ENCODE measurements around the gene GNA14. TPM values are rescaled to one million over a fixed set of nuclear protein-coding genes. Genes with fewer than 3 reads are reported as not detected.

The GNA14 gene
- total RNA-seq, 1 donor = 0.72 TPM

- Histone ChIP-seq H3K36me3 (ENCODE audit: insufficient read depth, low read length) (no peaks in the 10 kb centered on the region), H3K4me3 (ENCODE audit: insufficient read depth, low read length) (no peak overlapping the region), H3K27me3 (ENCODE audit: insufficient read depth, low read length) (no peaks in the 10 kb centered on the region), H3K9me3 (ENCODE audit: low read depth, low read length) (no peaks in the 10 kb centered on the region), H3K79me2 (ENCODE audit: insufficient read depth, low read length) (no peaks in the 10 kb centered on the region), H3K4me2 (ENCODE audit: insufficient read depth, low read length) (no peak overlapping the region), H4K20me1 (ENCODE audit: insufficient read depth, low read length) (no peaks in the 10 kb centered on the region), H3K4me1 (ENCODE audit: insufficient read depth, low read length) (no peaks in the 10 kb centered on the region), H2AFZ (ENCODE audit: low read length) (no peak overlapping the region), H3K27ac (ENCODE audit: low read depth, low read length) (no peak overlapping the region)
- DNase-seq (ENCODE audit: insufficient read length, low spot score, missing footprints) = no peak
- no peak for TF ChIP-seq CTCF (IDR thresholded peaks at IDR 0.05; ENCODE audit: extremely low read depth, low read depth, low read length)
Measured at GRCh38 chr9:77594963-77595362, 53.2 kb downstream of the GNA14 start.

- no peak overlapping the region for H3K27ac ChIP-seq (ENCODE audit: low read depth, low read length)
- H2AFZ ChIP-seq (ENCODE audit: low read length) = no peak overlapping the region
- no peak overlapping the region for H3K4me3 ChIP-seq (ENCODE audit: insufficient read depth, low read length)
- no peak for TF ChIP-seq CTCF (IDR thresholded peaks at IDR 0.05; ENCODE audit: extremely low read depth, low read depth, low read length)
- no peaks in the 10 kb centered on the region for H3K36me3 ChIP-seq (ENCODE audit: insufficient read depth, low read length)
- H3K9me3 ChIP-seq (ENCODE audit: low read depth, low read length) = no peaks in the 10 kb centered on the region
- no peak overlapping the region for H3K4me2 ChIP-seq (ENCODE audit: insufficient read depth, low read length)
- H3K27me3 ChIP-seq (ENCODE audit: insufficient read depth, low read length) = no peaks in the 10 kb centered on the region
- no peak for DNase-seq (ENCODE audit: insufficient read length, low spot score, missing footprints)
- peaks cover 2% of the 10 kb centered on the region for H3K4me1 ChIP-seq (ENCODE audit: insufficient read depth, low read length)
- H4K20me1 ChIP-seq (ENCODE audit: insufficient read depth, low read length) = no peaks in the 10 kb centered on the region
- no peaks in the 10 kb centered on the region for H3K79me2 ChIP-seq (ENCODE audit: insufficient read depth, low read length)
Measured at GRCh38 chr9:77593528-77593927, 54.6 kb downstream of the GNA14 start.

DNA sequence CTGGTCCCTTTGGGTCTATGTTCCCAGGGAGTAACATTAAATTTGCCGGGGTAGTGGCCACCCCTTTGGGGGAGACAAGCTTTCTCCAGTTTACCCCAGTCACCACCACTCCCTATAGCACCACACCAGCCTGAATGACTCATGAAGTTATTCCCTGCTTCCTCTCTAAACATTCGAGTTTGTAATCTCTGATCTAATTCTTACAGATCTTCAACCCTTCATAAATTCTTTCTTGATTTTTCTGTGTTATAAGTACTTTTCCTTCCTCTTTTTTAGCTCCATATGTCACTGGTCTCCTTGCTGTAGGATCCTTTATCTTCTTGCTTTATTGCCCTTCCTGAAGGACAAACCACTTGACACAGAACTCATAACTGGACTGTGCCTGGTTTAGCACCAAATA, 55.6 kb downstream of the GNA14 start:
- Histone ChIP-seq H3K9me3 (ENCODE audit: low read depth, low read length) (no peaks in the 10 kb centered on the region), H3K4me3 (ENCODE audit: insufficient read depth, low read length) (no peak overlapping the region), H3K4me2 (ENCODE audit: insufficient read depth, low read length) (no peak overlapping the region)

More for the DNA sequence above, 55.6 kb downstream of the GNA14 start:
- TF ChIP-seq CTCF (IDR thresholded peaks at IDR 0.05; ENCODE audit: extremely low read depth, low read depth, low read length) = no peak
- Histone ChIP-seq H3K4me1 (ENCODE audit: insufficient read depth, low read length) (peaks cover 3% of the 10 kb centered on the region), H3K27me3 (ENCODE audit: insufficient read depth, low read length) (no peaks in the 10 kb centered on the region), H3K36me3 (ENCODE audit: insufficient read depth, low read length) (no peaks in the 10 kb centered on the region), H3K79me2 (ENCODE audit: insufficient read depth, low read length) (no peaks in the 10 kb centered on the region), H4K20me1 (ENCODE audit: insufficient read depth, low read length) (no peaks in the 10 kb centered on the region), H2AFZ (ENCODE audit: low read length) (no peak overlapping the region), H3K27ac (ENCODE audit: low read depth, low read length) (no peak overlapping the region)
- DNase-seq (ENCODE audit: insufficient read length, low spot score, missing footprints) = no peak

Measured in osteoblast (primary cell).